T1000 (cell line): ENCODE data around the gene ITGA2.

Experiments
- DNase-seq: peaks from one replicate; lab custom pipeline; 2025; ENCODE audit warnings: mixed read lengths; lab: John Stamatoyannopoulos, UW

Gene ITGA2

DNA sequence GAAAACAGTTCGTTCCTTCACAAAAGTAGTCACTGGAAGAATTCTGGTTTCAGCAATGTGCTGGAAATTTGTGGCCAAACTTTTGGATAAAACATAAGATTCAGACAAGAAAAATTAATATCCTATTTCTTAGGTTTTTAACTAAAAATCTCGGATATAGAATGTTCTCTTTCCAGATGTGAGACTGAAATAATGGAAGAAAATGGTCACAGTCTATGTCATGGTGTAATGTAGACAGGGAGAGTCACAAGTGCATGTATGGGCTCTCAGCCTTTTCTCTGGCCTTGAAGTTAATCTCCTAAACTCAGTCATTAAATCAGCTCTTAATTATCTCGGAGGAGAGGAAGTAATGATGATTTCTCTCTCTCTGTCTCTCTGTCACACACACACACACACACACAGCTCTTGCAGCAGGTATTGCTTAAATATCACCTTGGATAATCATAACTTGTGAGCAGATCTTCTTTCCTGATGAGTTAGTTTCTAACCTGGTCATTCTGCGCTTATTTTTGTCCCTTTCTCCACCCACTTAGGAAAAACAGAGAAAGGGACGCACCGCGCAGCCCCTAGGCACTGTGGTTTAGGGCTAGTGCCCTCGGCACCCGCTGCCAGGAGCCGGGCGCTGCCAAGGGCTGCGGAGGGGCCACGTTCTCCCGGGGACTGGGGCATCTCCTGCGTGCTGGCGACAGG, 672 bp upstream of the ITGA2 start:
- DNase-seq: no peak

DNA sequence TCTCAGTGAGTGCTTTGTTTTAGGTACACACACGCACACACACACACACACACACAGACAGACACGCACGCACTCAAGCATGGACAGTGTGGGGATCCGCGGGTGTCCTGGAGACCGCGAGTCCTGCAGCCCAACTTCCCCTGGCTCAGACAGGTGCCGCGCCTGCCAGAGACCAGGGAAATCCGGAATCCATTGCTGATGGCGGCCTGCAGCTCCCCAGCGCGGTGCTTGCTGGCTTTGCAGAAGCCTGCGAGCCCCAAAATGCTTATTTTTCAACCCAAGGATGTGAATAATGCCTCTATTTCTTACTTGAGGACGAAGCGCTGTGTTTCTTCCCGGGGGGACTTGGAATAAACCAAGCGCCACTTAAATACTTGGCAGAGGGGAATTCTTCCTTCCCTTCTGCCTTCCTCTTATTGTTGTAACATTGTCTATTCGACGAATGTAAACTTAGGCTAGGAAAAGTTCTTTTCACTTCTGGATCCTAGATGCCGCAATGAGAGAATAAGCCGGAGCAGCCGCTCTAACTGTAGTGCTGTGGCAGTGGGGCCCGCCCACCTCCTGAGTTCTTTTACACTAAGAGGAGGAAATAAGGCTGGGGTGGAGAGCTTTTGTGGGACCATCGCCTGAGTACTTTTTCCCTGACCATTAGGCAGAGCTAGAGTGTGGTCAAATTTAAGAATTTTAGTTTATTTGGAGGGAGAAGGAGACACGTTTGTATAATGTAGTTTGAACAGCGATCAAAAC, 802 bp downstream of the ITGA2 start:
- DNase-seq: peak; percentile 4

DNA sequence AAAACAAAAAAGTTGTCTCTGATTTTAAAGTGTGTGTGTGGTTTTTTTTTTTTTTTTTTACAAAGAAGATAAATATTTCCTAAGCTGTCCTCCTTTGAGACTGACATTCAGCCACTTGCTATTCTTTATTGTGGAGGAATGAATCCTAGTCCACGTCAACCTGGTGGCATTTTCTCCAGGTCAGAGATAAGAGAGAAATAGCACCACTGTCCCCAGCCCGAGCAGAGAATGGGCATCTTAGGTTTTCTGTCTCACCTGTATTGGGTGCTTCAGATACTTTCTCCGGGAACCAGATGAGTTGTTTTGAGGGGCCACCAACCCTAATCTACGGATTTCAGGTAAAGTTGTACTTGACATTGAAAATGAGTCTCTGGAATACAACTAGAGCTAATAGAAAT, 1.4 kb downstream of the ITGA2 start:
- DNase-seq: no peak

DNA sequence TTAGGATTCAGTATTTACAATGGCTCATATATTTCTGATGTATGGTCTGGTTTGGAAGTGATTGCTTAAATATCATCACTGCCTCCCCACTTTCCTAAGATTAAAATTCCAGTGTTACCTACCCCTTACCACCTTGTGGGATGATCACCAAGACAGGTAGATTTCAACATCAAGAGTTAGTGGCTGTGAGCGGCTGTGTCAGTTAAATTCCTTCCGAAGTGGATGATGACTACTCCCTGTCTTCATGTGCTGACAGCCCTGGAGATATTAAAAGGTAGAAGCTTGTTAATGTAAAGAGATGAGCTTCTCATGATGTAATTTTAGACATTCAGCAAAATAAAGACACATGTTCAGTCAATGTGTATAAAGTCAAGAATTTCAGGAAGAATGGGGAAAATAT, 4.2 kb downstream of the ITGA2 start:
- no peak for DNase-seq

DNA sequence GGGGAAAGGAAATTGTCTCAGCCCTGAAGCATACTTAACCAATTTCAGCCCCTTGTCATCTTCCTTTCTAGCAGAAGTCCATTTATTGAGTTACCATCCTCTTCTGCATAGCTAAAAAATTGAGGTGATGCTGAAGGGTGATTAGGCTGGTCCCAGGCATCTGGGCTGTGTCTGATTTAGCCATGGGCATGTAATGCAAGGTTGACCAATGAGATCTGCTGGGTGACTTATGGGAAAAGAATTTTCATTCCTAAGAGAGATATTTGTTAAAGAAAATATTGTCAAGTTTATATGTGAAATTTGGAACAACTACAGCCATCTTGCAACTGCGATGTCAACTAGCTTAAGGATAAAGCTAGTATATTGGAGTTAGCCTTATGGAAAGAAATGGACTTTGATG, 5.1 kb downstream of the ITGA2 start:
- no peak for DNase-seq

DNA sequence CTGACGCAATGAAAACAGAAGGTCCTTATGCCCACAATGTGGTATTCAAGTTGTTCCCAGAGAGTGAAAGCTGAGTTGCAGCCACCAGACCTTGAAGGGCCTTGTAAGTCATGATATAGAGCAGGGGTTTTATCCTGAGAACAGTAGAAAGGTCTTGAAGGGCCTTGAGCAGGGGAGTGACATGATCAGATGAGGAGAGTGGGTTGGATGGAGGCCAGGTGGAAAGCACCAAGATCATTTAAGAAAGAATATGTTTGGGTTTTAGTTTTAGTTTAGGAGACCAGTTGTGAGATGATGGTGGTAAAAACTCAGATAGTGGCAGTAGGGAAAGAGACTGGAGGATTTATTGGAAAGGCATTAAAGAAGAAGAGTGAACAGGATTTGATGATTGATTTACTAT, 5.9 kb downstream of the ITGA2 start:
- DNase-seq: no peak

DNA sequence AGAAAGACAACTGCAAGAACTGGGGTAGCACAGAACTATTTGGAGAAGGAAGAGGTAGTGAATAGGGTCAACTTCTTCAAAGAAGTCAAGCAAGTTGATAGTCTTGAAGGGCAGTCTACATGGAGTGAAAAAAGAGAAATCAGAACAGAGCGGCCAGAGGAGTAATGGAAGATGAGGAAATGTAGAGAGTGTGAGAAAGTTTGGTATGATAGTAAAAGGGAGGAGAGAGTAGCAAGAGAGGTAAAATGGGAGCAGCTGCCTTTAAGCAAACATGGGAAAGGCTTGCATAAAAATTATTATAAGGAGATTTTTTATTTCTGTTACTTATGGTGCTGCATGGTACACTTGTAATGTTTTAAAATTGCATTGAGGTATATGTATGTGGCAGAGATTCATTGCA, 6.8 kb downstream of the ITGA2 start:
- no peak for DNase-seq

DNA sequence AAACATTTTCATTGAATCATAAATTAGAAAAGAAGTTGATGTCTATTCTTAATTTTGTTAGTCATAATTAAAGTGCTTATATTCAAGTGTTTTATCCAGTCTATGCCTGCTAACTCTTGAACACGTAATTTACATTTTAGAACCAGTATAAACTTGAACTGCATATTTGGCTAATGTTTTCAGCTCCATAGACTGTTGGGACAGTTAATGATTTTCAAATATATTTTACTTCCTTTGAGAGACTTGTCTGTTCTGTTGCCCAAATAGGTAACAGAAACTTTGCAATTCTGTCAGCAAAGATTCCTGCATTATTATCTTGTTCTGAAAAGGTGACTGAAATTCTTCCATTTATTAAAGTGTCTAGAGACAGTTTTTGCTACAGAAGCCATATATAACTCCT, 7.8 kb downstream of the ITGA2 start:
- DNase-seq: no peak

DNA sequence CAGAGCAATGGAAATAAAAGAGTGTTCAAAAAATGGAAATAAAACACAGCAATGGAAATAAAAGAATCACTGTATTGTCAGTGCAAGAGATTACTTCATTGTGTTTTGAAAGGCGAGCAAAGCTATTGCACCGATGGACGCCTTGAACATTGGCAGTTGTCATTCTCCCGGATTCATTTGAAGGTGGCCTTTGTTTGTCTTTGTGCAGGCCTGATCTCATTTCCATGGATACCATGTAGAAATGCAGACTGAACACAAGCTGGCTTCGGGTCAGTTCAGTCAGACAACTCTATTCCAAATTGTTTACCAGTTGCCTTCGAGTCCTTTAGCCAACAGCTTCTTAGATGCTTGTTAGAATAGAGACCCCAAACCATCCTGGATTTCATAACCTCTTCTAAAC, 8.3 kb downstream of the ITGA2 start:
- no peak for DNase-seq

DNA sequence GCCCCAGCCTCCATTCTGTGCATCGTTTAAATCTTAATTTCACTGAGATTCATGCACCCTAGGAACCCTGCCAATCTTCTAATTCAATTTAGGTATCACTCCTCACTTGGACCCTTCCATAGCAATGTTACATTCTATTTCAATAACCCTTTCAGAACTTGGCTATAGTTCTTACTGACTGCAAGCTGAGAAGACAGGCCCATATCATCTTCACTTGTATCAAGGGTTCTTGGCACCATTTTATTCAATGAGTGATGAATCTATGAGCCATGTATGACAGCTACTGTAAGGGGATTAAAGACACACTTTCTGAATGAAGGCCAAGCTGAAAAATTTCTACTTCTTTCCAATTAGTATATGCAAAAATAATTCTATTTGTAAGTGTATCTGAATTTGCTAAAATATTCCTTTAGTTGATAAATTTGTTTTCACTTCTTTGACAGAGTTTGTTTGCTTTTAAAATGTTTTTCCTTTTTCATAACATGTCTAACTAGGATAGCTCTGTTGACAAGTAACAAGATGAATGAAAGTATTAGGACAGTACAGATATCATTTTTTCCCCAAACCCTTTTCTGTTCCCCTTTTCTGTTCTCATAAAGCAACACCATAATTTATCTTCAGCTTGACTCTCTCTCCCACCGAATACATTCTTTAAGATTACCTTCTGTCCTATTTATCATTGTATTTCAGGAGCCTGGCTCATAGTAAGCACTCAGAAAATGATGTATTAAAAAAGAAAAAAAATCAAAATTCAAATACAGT, 9.6 kb downstream of the ITGA2 start:
- no peak for DNase-seq

DNA sequence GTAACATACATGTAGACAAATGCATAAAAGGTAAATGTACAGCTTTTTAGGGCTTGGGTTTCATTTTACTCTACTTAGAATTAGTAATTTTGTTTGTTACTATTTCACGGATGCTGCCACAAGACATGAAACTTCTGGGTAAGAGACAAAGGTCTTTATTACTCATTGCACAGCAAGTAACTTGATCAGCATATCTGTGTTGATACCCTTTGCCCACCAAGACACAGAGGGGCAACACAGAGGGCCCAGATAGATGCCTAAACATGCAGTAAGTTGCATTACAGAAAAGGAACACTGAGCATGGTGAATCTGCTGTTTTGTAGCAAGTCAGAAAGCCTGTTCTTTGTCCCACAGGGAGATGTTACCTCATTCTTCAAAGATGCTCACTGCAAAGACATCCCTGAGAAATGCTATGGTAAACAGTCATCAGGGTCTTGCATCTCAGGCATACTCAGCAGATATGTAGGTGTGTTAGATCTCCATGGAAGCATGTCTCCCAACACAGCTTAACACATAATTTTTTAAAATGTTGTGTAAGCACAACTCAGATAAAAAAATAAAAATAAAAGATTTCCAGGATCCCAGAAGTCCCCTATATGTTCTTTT, 10.3 kb downstream of the ITGA2 start:
- no peak for DNase-seq

DNA sequence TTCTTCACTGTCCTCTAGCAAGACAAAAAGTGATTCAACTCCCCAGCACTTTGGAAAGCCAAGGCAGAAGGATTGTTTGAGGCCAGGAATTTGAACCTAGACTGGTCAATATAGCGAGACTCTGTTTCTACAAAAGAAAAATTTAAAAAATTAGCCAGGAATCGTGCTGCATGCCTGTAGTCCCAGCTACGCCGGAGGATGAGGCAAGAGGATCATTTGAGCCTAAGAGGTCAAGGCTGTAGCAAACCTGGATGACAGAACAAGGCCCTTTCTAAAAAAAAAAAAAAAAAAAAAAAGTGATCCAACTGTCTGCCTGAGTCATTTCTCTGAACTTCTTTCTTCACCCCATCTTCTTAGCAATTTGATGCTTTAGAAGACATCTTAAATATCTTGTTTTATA, 12.4 kb downstream of the ITGA2 start:
- DNase-seq: no peak

DNA sequence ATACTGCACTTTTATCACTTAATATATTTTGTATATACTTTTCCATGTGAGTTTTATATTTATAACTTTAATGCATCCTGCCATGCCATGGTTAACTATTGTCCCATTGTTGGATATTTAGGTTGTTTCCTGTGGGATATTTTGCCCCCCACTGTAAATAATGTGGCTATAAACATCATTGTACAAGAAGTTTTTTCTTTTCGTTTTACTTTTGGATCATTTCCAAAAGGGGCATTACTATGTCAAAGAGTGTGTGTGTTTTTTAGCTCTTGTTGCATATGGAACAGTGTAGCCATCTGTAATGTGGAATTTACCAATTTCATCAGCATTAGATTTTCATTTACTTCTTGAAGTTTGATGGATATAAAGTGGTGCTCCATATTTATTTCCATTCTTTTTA, 13.3 kb downstream of the ITGA2 start:
- DNase-seq: no peak

DNA sequence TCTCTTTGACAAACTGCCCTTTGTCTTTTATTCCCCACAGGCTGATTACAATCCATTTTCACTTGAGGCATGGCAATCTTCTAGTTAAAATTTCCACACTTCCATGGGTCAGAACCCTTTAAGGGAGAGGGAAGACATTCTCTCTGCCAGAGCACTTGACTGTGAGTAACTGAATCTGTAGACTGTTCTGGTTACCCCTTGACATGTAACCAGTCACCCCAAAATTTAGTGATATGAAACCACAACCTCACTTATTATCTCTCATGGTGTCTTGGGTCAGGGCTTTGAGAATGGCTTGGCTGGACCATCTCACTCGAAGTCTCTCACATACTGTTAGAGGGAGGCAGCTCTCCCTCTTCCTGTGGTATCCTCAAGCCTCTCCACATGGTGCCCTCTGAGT, 14.0 kb downstream of the ITGA2 start:
- DNase-seq: no peak

DNA sequence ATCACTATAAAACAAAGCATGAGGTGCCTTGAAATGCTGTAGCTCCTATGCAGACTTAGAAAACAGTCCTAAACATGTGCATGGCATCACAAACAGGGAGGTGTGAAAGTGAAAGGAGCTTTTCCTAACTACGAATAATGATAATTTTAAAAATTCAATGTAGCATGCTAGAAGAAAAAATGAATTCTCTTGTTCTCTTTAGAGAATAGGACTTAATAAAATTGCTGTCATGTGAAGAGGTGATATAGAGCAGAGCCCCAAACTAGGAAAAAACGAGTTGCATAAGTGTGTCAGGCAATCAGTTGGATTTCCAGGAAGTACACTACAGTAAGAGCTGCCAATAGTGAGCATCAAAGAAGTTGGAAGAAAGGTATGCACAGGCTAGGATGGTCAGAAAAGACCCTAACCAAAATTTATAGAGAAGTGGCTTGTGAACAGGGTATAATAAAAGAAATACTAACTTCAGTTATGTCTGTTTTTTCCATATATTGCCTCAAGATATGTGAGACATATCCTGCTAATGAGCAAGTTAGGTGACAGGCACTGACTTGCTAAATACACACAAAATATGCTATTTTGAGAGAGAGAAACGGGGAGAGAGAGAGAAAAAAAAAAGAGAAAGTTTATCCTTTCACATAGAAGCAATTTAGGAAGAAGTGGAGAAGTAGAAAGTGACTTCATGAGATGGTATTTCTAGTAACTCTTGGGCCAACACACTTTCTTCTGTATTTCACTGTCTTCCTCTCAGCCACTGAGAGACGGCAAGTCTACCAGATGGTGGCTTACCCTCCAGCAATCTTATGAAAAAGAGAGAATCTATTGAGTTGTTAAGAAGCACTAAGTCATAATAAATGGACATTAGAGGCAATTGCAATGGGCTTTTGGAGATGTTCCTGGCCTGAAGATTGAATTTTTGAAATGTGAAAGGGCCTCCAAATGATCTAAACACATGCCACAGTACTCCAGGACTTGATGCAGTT, 18.0 kb downstream of the ITGA2 start:
- DNase-seq: no peak

DNA sequence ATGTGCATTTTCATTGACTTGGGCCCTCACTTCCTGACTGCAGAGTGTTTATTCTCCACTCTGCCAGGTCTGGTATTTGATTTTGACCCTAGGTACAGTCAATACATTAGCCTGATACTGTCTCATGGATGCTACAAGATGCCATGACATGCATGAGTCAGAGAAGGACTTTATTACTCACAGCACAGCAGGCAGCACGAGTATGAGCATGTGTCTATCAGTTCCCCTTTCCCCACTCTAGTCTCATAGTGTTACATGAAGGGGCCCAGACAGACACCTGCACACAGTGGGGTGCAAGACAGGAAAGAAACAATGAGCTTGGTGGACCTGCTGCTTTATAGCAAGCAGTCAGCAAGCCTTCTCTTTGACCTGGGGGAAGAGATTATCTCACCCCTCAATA, 19.6 kb downstream of the ITGA2 start:
- DNase-seq: peak; percentile 5

DNA sequence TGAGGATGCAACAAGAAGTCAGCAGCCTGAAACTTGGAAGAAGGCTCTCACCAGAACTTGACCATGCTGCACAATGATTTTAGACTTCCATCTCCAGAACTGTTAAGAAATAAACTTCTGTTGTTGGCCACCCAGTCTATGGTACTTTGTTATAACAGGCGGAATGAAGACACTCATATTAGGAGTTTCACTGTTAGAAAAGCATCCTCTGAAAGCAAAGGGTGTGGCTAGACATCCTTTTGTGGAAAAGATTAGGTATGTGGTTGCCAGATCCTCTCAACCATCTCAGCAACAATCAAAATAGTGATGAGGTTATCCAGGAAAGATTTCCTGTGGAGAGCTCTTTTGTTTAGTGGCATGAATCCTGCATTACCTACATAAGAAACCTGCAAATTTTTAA, 20.7 kb downstream of the ITGA2 start:
- no peak for DNase-seq

DNA sequence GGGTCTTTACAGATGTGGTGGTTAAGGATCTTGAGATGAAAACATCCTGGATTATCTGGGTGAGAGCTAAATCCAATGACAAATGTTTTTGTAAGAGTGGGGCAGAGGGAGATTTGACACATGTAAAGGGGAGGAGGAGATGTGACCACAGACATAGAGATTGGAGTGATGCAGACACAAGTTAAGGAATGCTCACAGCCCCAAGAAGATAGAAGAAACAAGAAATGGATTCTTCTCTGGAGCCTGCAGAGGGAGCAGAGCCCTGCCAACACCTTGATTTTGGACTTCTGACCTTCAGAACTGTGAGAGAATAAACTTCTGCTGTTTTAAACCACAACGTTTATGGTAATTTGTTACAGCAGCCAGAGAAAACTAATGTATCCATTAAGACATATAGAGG, 21.7 kb downstream of the ITGA2 start:
- DNase-seq: no peak

DNA sequence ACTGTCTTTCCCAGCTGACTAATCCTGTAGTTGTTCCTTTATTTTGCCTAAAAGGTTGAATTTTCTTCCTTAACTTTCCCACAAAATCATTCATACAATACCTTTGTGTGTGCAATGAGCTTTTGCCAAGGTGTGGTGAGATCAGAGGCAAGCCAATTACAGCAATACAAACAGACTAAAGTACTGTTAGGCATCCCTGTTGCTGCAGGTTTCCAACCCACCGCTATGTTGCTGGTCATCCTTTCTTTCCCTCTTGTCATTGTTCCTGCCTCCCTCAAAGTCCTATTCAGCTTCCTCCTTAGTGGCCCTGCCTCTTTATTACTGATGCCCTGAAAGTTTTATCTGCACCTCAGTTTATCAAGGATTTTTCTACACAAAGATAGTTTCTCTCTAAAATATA, 22.1 kb downstream of the ITGA2 start:
- no peak for DNase-seq

DNA sequence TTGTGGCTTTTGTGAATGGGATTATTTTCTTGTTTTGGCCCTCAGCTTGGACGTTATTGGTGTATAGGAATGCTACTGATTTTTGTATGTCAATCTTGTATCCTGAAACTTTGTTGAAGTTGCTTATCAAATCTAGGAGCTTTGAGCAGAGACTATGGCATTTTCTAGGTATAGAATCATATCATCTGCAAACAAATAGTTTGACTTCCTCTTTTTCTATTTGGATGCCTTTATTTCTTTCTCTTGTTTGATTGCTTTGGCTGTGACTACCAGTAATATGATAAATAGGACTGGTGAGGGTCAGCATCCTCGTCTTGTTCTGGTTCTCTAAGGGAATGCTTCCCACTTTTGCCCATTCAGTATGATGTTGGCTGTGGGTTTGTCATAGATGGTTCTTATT, 24.7 kb downstream of the ITGA2 start:
- DNase-seq: no peak

DNA sequence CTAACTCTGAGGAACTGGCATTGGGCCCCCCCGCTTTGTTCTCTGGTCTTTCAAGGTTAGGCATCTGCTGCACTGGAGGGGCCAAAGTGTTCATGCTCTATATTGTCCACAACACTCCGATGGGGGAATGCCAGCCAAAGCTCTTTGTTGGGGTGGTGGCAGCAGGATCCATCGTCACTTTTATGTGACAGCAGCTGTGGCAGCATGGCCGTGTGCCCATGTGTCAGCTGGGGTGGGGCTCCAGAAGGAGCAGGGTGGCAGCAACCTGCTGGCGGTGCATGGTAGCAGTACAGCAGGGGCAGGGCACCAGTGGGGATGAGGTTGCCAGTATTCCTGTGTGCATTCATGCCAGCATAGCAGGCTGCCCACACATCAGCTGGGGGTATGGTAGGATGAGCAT, 28.2 kb downstream of the ITGA2 start:
- DNase-seq: no peak
